Measurements from ENCODE around the gene SEC31B. TPM values are rescaled to one million over a fixed set of nuclear protein-coding genes. Genes with fewer than 3 reads are reported as not detected.

Gene SEC31B
- total and polyA plus RNA-seq, 2 donors from 2014 or later: 5.6 to 10.6 TPM

DNA sequence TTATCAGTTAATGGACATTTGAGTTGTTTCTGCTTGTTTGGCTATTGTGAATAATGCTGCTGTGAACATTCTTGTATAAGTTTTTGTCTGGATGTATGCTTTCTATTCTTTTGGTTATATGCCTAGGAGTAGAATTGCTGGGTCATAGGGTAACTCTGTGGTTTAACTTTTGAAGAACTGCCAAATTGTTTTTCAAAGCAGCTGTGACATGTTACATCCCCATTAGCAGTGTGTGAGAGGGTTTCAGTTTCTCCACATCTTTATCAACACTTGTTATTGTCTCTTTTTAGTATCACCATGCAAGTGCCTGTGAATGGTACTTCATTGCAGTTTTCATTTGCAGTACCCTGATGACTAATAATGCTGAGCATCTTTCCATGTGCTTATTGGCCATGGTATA, 12.1 kb upstream of the SEC31B start:
- no peak overlapping the region for H3K27ac ChIP-seq (ENCODE audit: low read depth in 2 of 2, low read length in 2 of 2)

DNA sequence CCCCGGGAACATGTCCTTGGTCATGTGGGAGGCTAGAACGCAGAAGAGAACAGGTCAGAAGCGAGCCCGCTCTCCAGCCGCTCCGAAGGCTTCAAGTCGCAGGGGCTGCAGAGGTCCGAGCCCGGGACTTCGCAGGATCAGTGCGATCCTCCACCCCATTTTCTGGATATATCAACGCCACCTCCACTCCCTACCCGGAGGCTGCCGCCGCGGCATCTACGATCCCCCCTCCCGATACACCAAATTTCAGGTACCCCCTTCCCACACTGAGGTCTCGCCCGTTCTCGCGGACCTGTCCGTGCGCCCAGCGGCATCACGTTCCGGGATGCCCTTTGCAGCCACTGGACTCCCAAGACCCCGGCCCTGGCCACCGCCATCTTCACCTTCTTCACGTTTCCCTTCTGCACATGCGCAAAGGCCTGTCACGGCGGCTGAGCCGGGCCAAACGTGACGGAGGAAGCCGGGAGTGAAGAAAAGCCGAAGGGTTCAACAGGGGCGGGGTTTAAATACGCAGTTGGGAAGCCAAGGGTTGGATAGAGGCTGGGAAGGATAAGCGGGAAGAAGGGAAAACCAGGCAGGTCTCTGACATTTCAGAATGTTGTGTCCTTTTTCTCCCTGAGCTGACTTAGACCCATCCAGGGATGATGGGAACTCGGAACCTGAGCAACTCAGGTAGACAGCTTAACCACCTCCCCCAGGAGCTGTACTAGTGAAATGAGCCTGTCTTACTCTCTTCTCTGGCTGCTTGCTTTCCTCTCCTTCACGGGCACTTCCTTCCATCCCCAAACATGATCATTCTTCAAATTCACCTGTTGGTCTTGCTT, 10.0 kb upstream of the SEC31B start, which contains the start of gene NDUFB8:
TSS of gene NDUFB8 (minus strand) at position 397 of the 824 bp plus-strand sequence. CDS start at position 377, 20 bp downstream.
- TF ChIP-seq, protein P1, sequence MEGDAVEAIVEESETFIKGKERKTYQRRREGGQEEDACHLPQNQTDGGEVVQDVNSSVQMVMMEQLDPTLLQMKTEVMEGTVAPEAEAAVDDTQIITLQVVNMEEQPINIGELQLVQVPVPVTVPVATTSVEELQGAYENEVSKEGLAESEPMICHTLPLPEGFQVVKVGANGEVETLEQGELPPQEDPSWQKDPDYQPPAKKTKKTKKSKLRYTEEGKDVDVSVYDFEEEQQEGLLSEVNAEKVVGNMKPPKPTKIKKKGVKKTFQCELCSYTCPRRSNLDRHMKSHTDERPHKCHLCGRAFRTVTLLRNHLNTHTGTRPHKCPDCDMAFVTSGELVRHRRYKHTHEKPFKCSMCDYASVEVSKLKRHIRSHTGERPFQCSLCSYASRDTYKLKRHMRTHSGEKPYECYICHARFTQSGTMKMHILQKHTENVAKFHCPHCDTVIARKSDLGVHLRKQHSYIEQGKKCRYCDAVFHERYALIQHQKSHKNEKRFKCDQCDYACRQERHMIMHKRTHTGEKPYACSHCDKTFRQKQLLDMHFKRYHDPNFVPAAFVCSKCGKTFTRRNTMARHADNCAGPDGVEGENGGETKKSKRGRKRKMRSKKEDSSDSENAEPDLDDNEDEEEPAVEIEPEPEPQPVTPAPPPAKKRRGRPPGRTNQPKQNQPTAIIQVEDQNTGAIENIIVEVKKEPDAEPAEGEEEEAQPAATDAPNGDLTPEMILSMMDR (IDR thresholded peaks at IDR 0.05; ENCODE audit: borderline replicate concordance, extremely low read depth, insufficient read depth): no peak
- peaks cover 5 to 15% (median 9%) of the 10 kb centered on the region in 3 donors for H3K4me1 ChIP-seq (ENCODE audit: control insufficient read depth in 2 of 3, insufficient read depth in 2 of 3, low read depth in 1 of 3, low read length in 3 of 3)
- FAIRE-seq (no peak), DNase-seq (peak; percentile 93 to 97 (median 96))
- H3K9ac ChIP-seq (ENCODE audit: low read length in 3 of 3): peak within 1 kb of the TSS; percentile 92 to 97 (median 95)
- intact Hi-C loops (cut with DNase I): no loop called here
- H3K4me3 ChIP-seq (ENCODE audit: low read length in 3 of 3): peak within 1 kb of the TSS; percentile 93 to 97 (median 97)
- H3K27me3 ChIP-seq (ENCODE audit: control insufficient read depth, insufficient read depth, low read length): no peaks in the 10 kb centered on the region
- H3K27ac ChIP-seq (ENCODE audit: low read depth in 2 of 2, low read length in 2 of 2): peak within 1 kb of the TSS; percentile 67 to 74
- peaks cover 12 to 24% (median 14%) of the 10 kb centered on the region in 3 donors for H3K36me3 ChIP-seq (ENCODE audit: control insufficient read depth in 2 of 3, insufficient read depth in 3 of 3, low read length in 3 of 3)
- H3K9me3 ChIP-seq (ENCODE audit: control insufficient read depth in 2 of 3, insufficient read depth in 1 of 3, low read length in 3 of 3): no peaks in the 10 kb centered on the region

More for the DNA sequence above, 12.1 kb upstream of the SEC31B start:
- no peak overlapping the region for H3K9ac ChIP-seq (ENCODE audit: low read length in 3 of 3)
- intact Hi-C loops (cut with DNase I): no loop called here
- H3K27me3 ChIP-seq (ENCODE audit: control insufficient read depth, insufficient read depth, low read length): no peaks in the 10 kb centered on the region
- H3K36me3 ChIP-seq (ENCODE audit: control insufficient read depth in 2 of 3, insufficient read depth in 3 of 3, low read length in 3 of 3): peaks cover under 1 to 8% (median 2%) of the 10 kb centered on the region in 3 donors
- H3K4me1 ChIP-seq (ENCODE audit: control insufficient read depth in 2 of 3, insufficient read depth in 2 of 3, low read depth in 1 of 3, low read length in 3 of 3): peaks cover 7 to 27% (median 14%) of the 10 kb centered on the region in 3 donors
- TF ChIP-seq, protein P1 (IDR thresholded peaks at IDR 0.05; ENCODE audit: borderline replicate concordance, extremely low read depth, insufficient read depth): no peak
- FAIRE-seq (no peak), DNase-seq (no peak)
- H3K4me3 ChIP-seq (ENCODE audit: low read length in 3 of 3): no peak overlapping the region
- H3K9me3 ChIP-seq (ENCODE audit: control insufficient read depth in 2 of 3, insufficient read depth in 1 of 3, low read length in 3 of 3): no peaks in the 10 kb centered on the region

DNA sequence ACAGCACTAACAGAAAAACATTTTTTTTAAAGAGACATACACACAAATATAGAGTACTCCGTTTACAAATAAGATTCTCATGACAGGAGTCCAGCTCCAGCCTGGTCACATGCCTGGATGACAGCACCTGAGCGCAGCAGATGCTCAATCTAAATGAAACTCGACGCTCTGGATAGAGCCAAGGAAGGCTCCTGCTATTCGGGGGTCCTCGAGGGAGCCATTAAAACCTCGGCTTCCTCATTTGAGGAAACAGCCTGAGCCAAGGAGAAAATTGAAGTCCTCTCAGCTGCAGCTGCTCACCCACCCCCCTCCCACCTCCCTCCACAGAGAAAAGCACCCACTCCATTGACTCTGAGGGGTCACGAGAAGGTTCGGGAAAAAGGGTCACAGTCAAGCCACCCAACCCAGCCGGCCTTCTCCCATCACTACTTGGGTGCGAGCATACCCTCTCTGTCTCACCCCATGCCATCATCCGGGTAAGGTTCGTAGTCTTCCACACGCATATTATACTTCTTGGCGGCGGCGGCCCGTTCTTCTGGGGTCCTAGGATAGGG, 9.3 kb upstream of the SEC31B start:
- H3K9me3 ChIP-seq (ENCODE audit: control insufficient read depth in 2 of 3, insufficient read depth in 1 of 3, low read length in 3 of 3): no peaks in the 10 kb centered on the region
- intact Hi-C loops (cut with DNase I): no loop called here
- peak overlapping the region; percentile 93 to 97 (median 97) for H3K4me3 ChIP-seq (ENCODE audit: low read length in 3 of 3)
- peak overlapping the region; percentile 92 to 97 (median 95) for H3K9ac ChIP-seq (ENCODE audit: low read length in 3 of 3)
- H3K27ac ChIP-seq (ENCODE audit: low read depth in 2 of 2, low read length in 2 of 2): peak overlapping the region; percentile 67 to 74
- no peaks in the 10 kb centered on the region for H3K27me3 ChIP-seq (ENCODE audit: control insufficient read depth, insufficient read depth, low read length)
- H3K36me3 ChIP-seq (ENCODE audit: control insufficient read depth in 2 of 3, insufficient read depth in 3 of 3, low read length in 3 of 3): peaks cover 14 to 31% (median 17%) of the 10 kb centered on the region in 3 donors
- TF ChIP-seq, protein P1 (IDR thresholded peaks at IDR 0.05; ENCODE audit: borderline replicate concordance, extremely low read depth, insufficient read depth): no peak
- FAIRE-seq (no peak), DNase-seq (peak in 2 of 5 donors; percentile 29 to 53)
- peaks cover 5 to 15% (median 9%) of the 10 kb centered on the region in 3 donors for H3K4me1 ChIP-seq (ENCODE audit: control insufficient read depth in 2 of 3, insufficient read depth in 2 of 3, low read depth in 1 of 3, low read length in 3 of 3)

Measured in kidney (tissue), 14 donors.